Measurements from ENCODE around the gene RANBP3L. TPM values are rescaled to one million over a fixed set of nuclear protein-coding genes. Genes with fewer than 3 reads are reported as not detected.

The RANBP3L gene
- total and polyA plus RNA-seq, 4 donors: 0.33 to 9.2 (median 2.1) TPM

- no peak overlapping the region for H3K9ac ChIP-seq (ENCODE audit: low read depth in 1 of 2, low read length in 2 of 2)
- no peak for DNase-seq (ENCODE audit: low spot score)
- peaks cover 0 to 10% (median 2%) of the 10 kb centered on the region in 4 donors for H3K36me3 ChIP-seq (ENCODE audit: control insufficient read depth in 4 of 4, insufficient read depth in 3 of 4, low read depth in 1 of 4, low read length in 3 of 4)
- no peaks in the 10 kb centered on the region for H3K27me3 ChIP-seq (ENCODE audit: control insufficient read depth in 4 of 4, insufficient read depth in 4 of 4, low read length in 3 of 4)
- no peak overlapping the region for H3K4me3 ChIP-seq (ENCODE audit: low read depth in 1 of 3, low read length in 3 of 3)
- 69% methylated on average over 4 of the region's 4 CpGs for WGBS
- H3K4me1 ChIP-seq (ENCODE audit: control insufficient read depth in 4 of 4, insufficient read depth in 4 of 4, low read length in 3 of 4): peaks cover 0 to 9% (median 4%) of the 10 kb centered on the region in 4 donors
- no peaks in the 10 kb centered on the region for H3K9me3 ChIP-seq (ENCODE audit: control insufficient read depth in 4 of 4, low read length in 3 of 4)
- TF ChIP-seq RXRA (IDR thresholded peaks at IDR 0.05) (no peak), FOXA1 (IDR thresholded peaks at IDR 0.05) (no peak), NR2F2 (IDR thresholded peaks at IDR 0.05) (no peak), YY1 (IDR thresholded peaks at IDR 0.05) (no peak), JUND (IDR thresholded peaks at IDR 0.05) (no peak)
- peak overlapping the region in 1 of 2 donors; percentile 40 for H3K27ac ChIP-seq (ENCODE audit: low read depth in 1 of 2, low read length in 2 of 2)
These were observed 48.1 kb downstream of the RANBP3L start for GRCh38 chr5:36253575-36253974.

GRCh38 chr5:36252722-36253365 lies 48.9 kb downstream of the RANBP3L start:
- DNase-seq (ENCODE audit: low spot score): no peak
- Histone ChIP-seq H3K36me3 (ENCODE audit: control insufficient read depth in 4 of 4, insufficient read depth in 3 of 4, low read depth in 1 of 4, low read length in 3 of 4) (peaks cover 0 to 5% (median 2%) of the 10 kb centered on the region in 4 donors), H3K4me1 (ENCODE audit: control insufficient read depth in 4 of 4, insufficient read depth in 4 of 4, low read length in 3 of 4) (peaks cover 0 to 9% (median 4%) of the 10 kb centered on the region in 4 donors), H3K27ac (ENCODE audit: low read depth in 1 of 2, low read length in 2 of 2) (peak overlapping the region; percentile 30 to 40), H3K9ac (ENCODE audit: low read depth in 1 of 2, low read length in 2 of 2) (no peak overlapping the region), H3K27me3 (ENCODE audit: control insufficient read depth in 4 of 4, insufficient read depth in 4 of 4, low read length in 3 of 4) (no peaks in the 10 kb centered on the region), H3K4me3 (ENCODE audit: low read depth in 1 of 3, low read length in 3 of 3) (no peak overlapping the region), H3K9me3 (ENCODE audit: control insufficient read depth in 4 of 4, low read length in 3 of 4) (no peaks in the 10 kb centered on the region)
- 66% methylated on average over 3 of the region's 3 CpGs for WGBS
- TF ChIP-seq HNF4G (IDR thresholded peaks at IDR 0.05) (no peak), NR2F2 (IDR thresholded peaks at IDR 0.05) (peak; percentile 30), RXRA (IDR thresholded peaks at IDR 0.05) (peak in 1 of 2 donors; percentile 29), HNF4A (conservative IDR thresholded peaks at IDR 0.05) (peak; percentile 3 to 19), CTCF (IDR thresholded peaks at IDR 0.05; ENCODE audit: low read depth, low read length, missing input control) (no peak), JUND (IDR thresholded peaks at IDR 0.05) (peak in 1 of 2 donors; percentile 22), YY1 (IDR thresholded peaks at IDR 0.05) (peak; percentile 14), RAD21 (IDR thresholded peaks at IDR 0.05) (no peak), SP1 (IDR thresholded peaks at IDR 0.05) (peak; percentile 57), MAX (IDR thresholded peaks at IDR 0.05) (no peak)

GRCh38 chr5:36251218-36251617 lies 50.5 kb downstream of the RANBP3L start:
- no peak for DNase-seq (ENCODE audit: low spot score)
- no peak overlapping the region for H3K27ac ChIP-seq (ENCODE audit: low read depth in 1 of 2, low read length in 2 of 2)
- H3K36me3 ChIP-seq (ENCODE audit: control insufficient read depth in 4 of 4, insufficient read depth in 3 of 4, low read depth in 1 of 4, low read length in 3 of 4): peaks cover 0 to 5% (median 0%) of the 10 kb centered on the region in 4 donors
- H3K4me1 ChIP-seq (ENCODE audit: control insufficient read depth in 4 of 4, insufficient read depth in 4 of 4, low read length in 3 of 4): peaks cover 0 to 9% (median 4%) of the 10 kb centered on the region in 4 donors
- 94% methylated on average over 3 of the region's 3 CpGs for WGBS
- H3K9me3 ChIP-seq (ENCODE audit: control insufficient read depth in 4 of 4, low read length in 3 of 4): no peaks in the 10 kb centered on the region
- H3K9ac ChIP-seq (ENCODE audit: low read depth in 1 of 2, low read length in 2 of 2): no peak overlapping the region
- no peaks in the 10 kb centered on the region for H3K27me3 ChIP-seq (ENCODE audit: control insufficient read depth in 4 of 4, insufficient read depth in 4 of 4, low read length in 3 of 4)
- H3K4me3 ChIP-seq (ENCODE audit: low read depth in 1 of 3, low read length in 3 of 3): no peak overlapping the region
- TF ChIP-seq RXRA (IDR thresholded peaks at IDR 0.05): no peak
- TF ChIP-seq RAD21 (IDR thresholded peaks at IDR 0.05): no peak
- TF ChIP-seq FOXA2 (IDR thresholded peaks at IDR 0.05): no peak
- TF ChIP-seq ZBTB33 (IDR thresholded peaks at IDR 0.05): no peak
- no peak for TF ChIP-seq FOXA1 (IDR thresholded peaks at IDR 0.05)
- no peak for TF ChIP-seq HNF4A (conservative IDR thresholded peaks at IDR 0.05)
- no peak for TF ChIP-seq GABPA (IDR thresholded peaks at IDR 0.05 in 1 of 2, conservative IDR thresholded peaks at IDR 0.05 in 1 of 2)
- no peak for TF ChIP-seq TAF1 (conservative IDR thresholded peaks at IDR 0.05)
- TF ChIP-seq HNF4G (IDR thresholded peaks at IDR 0.05): no peak
- TF ChIP-seq CTCF (IDR thresholded peaks at IDR 0.05; ENCODE audit: low read depth, low read length, missing input control): no peak
- no peak for TF ChIP-seq ATF3 (IDR thresholded peaks at IDR 0.05)
- TF ChIP-seq MAX (IDR thresholded peaks at IDR 0.05): no peak

Data from liver (tissue), 9 donors.